Gastrocnemius medialis (tissue), 4 donors: ENCODE results near the gene PRKCE. TPM values are rescaled to one million over a fixed set of nuclear protein-coding genes. Genes with fewer than 3 reads are reported as not detected.
A peak's percentile ranks its signal among the peaks of the same experiment; 100 is the strongest.

Source experiments
- ATAC-seq, 2 donors: fragments of 150-250 bp; one replicate each; pipeline ENCODE4 v1.9.1; 2016
- DNase-seq, 2 donors: peaks; one replicate each; pipeline ENCODE4 v3.0.0-alpha.2; 2019
- H3K27ac ChIP-seq, 4 donors: fragments of 200-600 bp; sonication (generic); 1 replicate in 1 of 4; 2 replicates in 3 of 4; pipeline ENCODE4 v1.5.1; 2016 to 2018; ENCODE audit warnings: mild to moderate bottlenecking in 2 of 4, moderate library complexity in 1 of 4
- H3K27me3 ChIP-seq, 3 donors: fragments of 200-600 bp; sonication (generic) in 2 of 3; 1 replicate in 1 of 3; 2 replicates in 2 of 3; pipeline versions ENCODE4 v1.5.1 to v1.6.0; 2016 to 2019; ENCODE audit warnings: mild to moderate bottlenecking in 1 of 3, moderate library complexity in 1 of 3
- H3K36me3 ChIP-seq, 2 donors: fragments of 200-600 bp; sonication (generic) in 1 of 2; one replicate each; pipeline ENCODE4 v1.5.1; 2017 to 2018
- H3K4me1 ChIP-seq, 2 donors: fragments of 200-600 bp; sonication (generic) in 1 of 2; one replicate each; pipeline ENCODE4 v1.5.1; 2016 to 2017; ENCODE audit warnings: mild to moderate bottlenecking in 2 of 2
- H3K4me3 ChIP-seq, 4 donors: fragments of 200-600 bp; sonication (generic) in 3 of 4; 1 replicate in 1 of 4; 2 replicates in 3 of 4; pipeline ENCODE4 v1.5.1; 2016 to 2019; ENCODE audit warnings: mild to moderate bottlenecking in 2 of 4
- H3K9me3 ChIP-seq, 3 donors: fragments of 200-600 bp; sonication (generic) in 2 of 3; 1 replicate in 1 of 3; 2 replicates in 2 of 3; pipeline ENCODE4 v1.5.1; 2016 to 2019
- CTCF ChIP-seq, 5 experiments: fragments of 450-650 bp in 3 of 5; fragments of 200-600 bp in 2 of 5; sonication (generic) in 2 of 5; IDR thresholded peaks in 4 of 5; conservative IDR thresholded peaks in 1 of 5; 1 replicate in 4 of 5; 2 replicates in 1 of 5; pipeline ENCODE4 v1.5.1; 2016 to 2019; ENCODE audit warnings: antibody characterized with exemption in 5 of 5, mild to moderate bottlenecking in 3 of 5, moderate library complexity in 3 of 5
- POLR2A ChIP-seq, 2 donors: fragments of 450-650 bp; IDR thresholded peaks; one replicate each; pipeline ENCODE4 v1.6.1; 2017; ENCODE audit warnings: antibody characterized with exemption in 2 of 2, mild to moderate bottlenecking in 2 of 2, moderate library complexity in 2 of 2
- in situ Hi-C, 4 donors: fragments of 200-750 bp; cut with MboI; loops; one replicate each; pipeline versions ENCODE4 v1.15.0 to v1.8.0; 2017; ENCODE audit warnings: low sequenced_read_pairs in 4 of 4
- intact Hi-C: fragments of 100-400 bp; cut with DNase I; formaldehyde crosslinking; loops from one replicate; pipeline ENCODE4 v1.15.1; 2023; ENCODE audit warnings: low total_unique reads
- total RNA-seq, 4 donors: library from RNA; depleted of rRNA; stranded (reverse); fragments of >200 nt; gene quantifications; one replicate each; pipeline versions ENCODE4 v1.1.0 to v1.2.3, GENCODE V29; 2016

The PRKCE gene
- total RNA-seq, 4 donors from 2014 or later: 5.8 to 28.9 (median 11.8) TPM

- Histone ChIP-seq H3K4me3 (no peak overlapping the region), H3K27ac (peak overlapping the region in 2 of 4 donors; percentile 22 to 24), H3K4me1 (peaks cover 19 to 20% of the 10 kb centered on the region in 2 donors), H3K9me3 (no peaks in the 10 kb centered on the region), H3K36me3 (no peaks in the 10 kb centered on the region), H3K27me3 (no peaks in the 10 kb centered on the region)
- in situ Hi-C loops (no loop called here), intact Hi-C loops (no loop called here)
- TF ChIP-seq POLR2A (IDR thresholded peaks at IDR 0.05): no peak
- no peak for TF ChIP-seq CTCF (IDR thresholded peaks at IDR 0.05 in 4 of 5, conservative IDR thresholded peaks at IDR 0.05 in 1 of 5)
- peak in 1 of 2 donors; percentile 51 for ATAC-seq
- DNase-seq: no peak
Observed at GRCh38 chr2:46135958-46136357, 484.5 kb downstream of the PRKCE start.

GRCh38 chr2:46136481-46136880, 485.0 kb downstream of the PRKCE start:
- Histone ChIP-seq H3K27me3 (no peaks in the 10 kb centered on the region), H3K4me1 (peaks cover 19 to 20% of the 10 kb centered on the region in 2 donors), H3K4me3 (no peak overlapping the region), H3K27ac (peak overlapping the region in 2 of 4 donors; percentile 23 to 24), H3K36me3 (no peaks in the 10 kb centered on the region), H3K9me3 (no peaks in the 10 kb centered on the region)
- no peak for TF ChIP-seq CTCF (IDR thresholded peaks at IDR 0.05 in 4 of 5, conservative IDR thresholded peaks at IDR 0.05 in 1 of 5)
- TF ChIP-seq POLR2A (IDR thresholded peaks at IDR 0.05): no peak
- ATAC-seq (no peak), DNase-seq (no peak)
- intact Hi-C loops (no loop called here), in situ Hi-C loops (no loop called here)

- no peaks in the 10 kb centered on the region for H3K27me3 ChIP-seq
- ATAC-seq: no peak
- H3K27ac ChIP-seq: no peak overlapping the region
- in situ Hi-C loops: no loop called here
- intact Hi-C loops: no loop called here
- no peak overlapping the region for H3K4me3 ChIP-seq
- TF ChIP-seq CTCF (IDR thresholded peaks at IDR 0.05 in 4 of 5, conservative IDR thresholded peaks at IDR 0.05 in 1 of 5): no peak
- TF ChIP-seq POLR2A (IDR thresholded peaks at IDR 0.05): no peak
- H3K9me3 ChIP-seq: no peaks in the 10 kb centered on the region
- peaks cover 19 to 20% of the 10 kb centered on the region in 2 donors for H3K4me1 ChIP-seq
- DNase-seq: no peak
- H3K36me3 ChIP-seq: no peaks in the 10 kb centered on the region
Observed at GRCh38 chr2:46136953-46137352, 485.5 kb downstream of the PRKCE start.

GRCh38 chr2:46142546-46143428, 491.3 kb downstream of the PRKCE start:
- ATAC-seq: no peak
- Histone ChIP-seq H3K36me3 (no peaks in the 10 kb centered on the region), H3K9me3 (no peaks in the 10 kb centered on the region), H3K27ac (no peak overlapping the region), H3K4me3 (no peak overlapping the region), H3K4me1 (no peaks in the 10 kb centered on the region), H3K27me3 (no peaks in the 10 kb centered on the region)
- DNase-seq: no peak
- TF ChIP-seq POLR2A (IDR thresholded peaks at IDR 0.05) (no peak), CTCF (IDR thresholded peaks at IDR 0.05 in 4 of 5, conservative IDR thresholded peaks at IDR 0.05 in 1 of 5) (no peak)
- in situ Hi-C loops: no loop called here
- intact Hi-C loops: no loop called here
